GM10266 (cell line): Measurements from ENCODE around the gene STIP1.

ENCODE experiments used
- DNase-seq: peaks from one replicate; pipeline ENCODE4 v3.0.0; 2012; ENCODE audit errors: extremely low spot score
- TF ChIP-seq, protein P1 (sequence below): IDR thresholded peaks from 2 replicates; pipeline ENCODE4 v1.5.1; 2012; ENCODE audit warnings: mild to moderate bottlenecking, low read depth; ENCODE audit not compliant: control insufficient read depth, insufficient read depth; ENCODE audit errors: missing control alignments

STIP1 gene

DNA sequence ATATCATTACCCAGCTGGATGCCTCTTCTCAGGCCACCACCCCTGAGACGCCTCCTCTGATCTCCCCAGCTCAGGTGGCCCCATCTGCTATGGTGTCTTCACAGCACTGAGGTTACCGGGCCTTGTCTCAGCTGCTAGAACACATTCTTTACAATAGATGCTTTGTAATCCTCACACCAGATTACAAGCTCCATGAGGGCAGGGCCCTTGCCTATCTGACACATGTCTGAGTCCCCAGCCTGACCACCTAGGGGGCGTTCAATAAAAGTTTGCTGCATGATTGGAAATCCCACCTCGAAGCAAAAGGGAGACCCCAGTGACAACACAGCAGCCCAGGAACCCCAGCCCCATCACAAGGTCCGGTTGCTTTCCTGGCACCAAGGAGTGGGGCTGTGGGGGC lies 22.0 kb upstream of the STIP1 start:
- TF ChIP-seq, protein P1, sequence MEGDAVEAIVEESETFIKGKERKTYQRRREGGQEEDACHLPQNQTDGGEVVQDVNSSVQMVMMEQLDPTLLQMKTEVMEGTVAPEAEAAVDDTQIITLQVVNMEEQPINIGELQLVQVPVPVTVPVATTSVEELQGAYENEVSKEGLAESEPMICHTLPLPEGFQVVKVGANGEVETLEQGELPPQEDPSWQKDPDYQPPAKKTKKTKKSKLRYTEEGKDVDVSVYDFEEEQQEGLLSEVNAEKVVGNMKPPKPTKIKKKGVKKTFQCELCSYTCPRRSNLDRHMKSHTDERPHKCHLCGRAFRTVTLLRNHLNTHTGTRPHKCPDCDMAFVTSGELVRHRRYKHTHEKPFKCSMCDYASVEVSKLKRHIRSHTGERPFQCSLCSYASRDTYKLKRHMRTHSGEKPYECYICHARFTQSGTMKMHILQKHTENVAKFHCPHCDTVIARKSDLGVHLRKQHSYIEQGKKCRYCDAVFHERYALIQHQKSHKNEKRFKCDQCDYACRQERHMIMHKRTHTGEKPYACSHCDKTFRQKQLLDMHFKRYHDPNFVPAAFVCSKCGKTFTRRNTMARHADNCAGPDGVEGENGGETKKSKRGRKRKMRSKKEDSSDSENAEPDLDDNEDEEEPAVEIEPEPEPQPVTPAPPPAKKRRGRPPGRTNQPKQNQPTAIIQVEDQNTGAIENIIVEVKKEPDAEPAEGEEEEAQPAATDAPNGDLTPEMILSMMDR: no peak
- DNase-seq: no peak

GRCh38 chr11:64164392-64165312 lies 21.3 kb upstream of the STIP1 start:
- DNase-seq: no peak
- TF ChIP-seq, protein P1: no peak

DNA sequence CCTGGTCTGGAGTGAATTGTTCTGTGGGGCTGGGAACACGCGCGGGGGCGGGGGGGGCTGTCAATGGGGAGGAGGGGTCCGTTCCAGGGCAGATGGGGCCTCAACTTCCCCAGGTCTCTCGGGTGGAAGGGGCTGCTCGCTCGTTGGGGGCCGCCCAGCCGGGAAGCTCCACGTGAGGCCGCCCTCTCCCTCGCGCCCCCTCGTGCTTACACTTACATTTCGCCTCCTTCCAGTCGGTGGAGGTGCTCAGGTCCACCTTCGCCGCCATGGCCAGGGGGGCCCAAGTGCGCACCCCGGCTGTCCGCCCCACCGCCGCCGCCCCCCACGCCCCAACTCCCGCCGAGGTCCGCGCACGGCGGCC lies 20.5 kb upstream of the STIP1 start:
- no peak for DNase-seq
- TF ChIP-seq, protein P1: peak; percentile 16

DNA sequence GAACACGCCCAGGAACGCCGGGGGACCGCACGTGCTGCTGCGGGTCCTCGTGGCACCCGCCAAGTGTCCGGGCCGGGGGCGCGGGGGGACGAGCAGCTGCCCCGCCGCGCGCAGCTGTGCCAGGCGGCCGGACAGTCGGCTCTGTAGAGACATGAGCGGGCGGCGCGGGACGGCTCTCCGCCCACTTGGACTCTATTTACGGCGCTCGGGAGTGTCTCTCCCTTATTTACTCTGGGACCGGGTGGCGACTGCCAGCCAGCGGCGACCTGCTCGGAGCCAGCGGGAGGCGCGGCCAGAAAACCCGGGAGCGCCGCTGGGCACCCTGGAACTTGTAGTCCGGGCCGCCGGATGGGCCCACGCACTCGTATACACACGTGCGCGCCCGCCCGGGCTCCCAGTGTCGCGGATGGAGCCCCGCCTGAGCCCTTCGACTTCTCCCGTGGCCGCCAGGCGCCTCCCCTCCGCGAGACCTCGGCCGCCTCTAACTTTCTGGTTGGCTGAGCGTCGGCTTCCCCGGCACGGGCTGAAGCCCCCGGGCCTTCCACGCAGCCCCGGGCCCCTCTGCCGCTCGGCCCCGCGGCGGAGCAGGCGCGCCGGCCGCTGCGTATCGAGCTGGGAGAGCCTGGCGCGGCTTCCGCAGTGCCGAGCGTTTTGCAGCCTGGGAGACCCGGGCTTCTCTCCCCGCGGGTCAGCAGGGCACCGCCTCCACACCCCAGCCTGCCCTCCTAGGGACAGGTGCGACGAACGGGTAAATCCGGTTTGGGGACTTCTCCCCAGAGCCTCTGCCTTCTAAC lies 19.9 kb upstream of the STIP1 start, which contains the start of gene MACROD1:
TSS of gene MACROD1 (minus strand) at position 272 of the 794 bp plus-strand sequence. CDS start at position 153, 119 bp downstream.
- TF ChIP-seq, protein P1: no peak
- DNase-seq: peak; percentile 94

GRCh38 chr11:64170419-64170818 lies 15.6 kb upstream of the STIP1 start:
- TF ChIP-seq, protein P1: no peak
- DNase-seq: no peak

GRCh38 chr11:64173616-64174355 lies 12.2 kb upstream of the STIP1 start:
- no peak for DNase-seq
- TF ChIP-seq, protein P1: no peak
